RCC 7860 (cell line): Measurements from ENCODE around the gene PADI3.
A peak's percentile ranks its signal among the peaks of the same experiment; 100 is the strongest.

Experiments
- DNase-seq: peaks from one replicate; pipeline ENCODE4 v3.0.0-alpha.2; 2015; ENCODE audit warnings: low spot score
- FAIRE-seq: peaks from 2 replicates; lab custom pipeline; 2012; peaks lifted over from hg19 to GRCh38; lab: Jason Lieb, UNC

Gene PADI3

GRCh38 chr1:17214876-17215544 is 33.9 kb upstream of the PADI3 start:
- no peak for DNase-seq
- no peak for FAIRE-seq

- FAIRE-seq (peak; percentile 61), DNase-seq (peak; percentile 65)
Measured at GRCh38 chr1:17215545-17215890, 33.4 kb upstream of the PADI3 start.

- no peak for DNase-seq
- FAIRE-seq: no peak
Measured at GRCh38 chr1:17216078-17216477, 32.8 kb upstream of the PADI3 start.

- DNase-seq (no peak), FAIRE-seq (no peak)
Measured at GRCh38 chr1:17217607-17218006, 31.3 kb upstream of the PADI3 start.

GRCh38 chr1:17218939-17219338 is 30.0 kb upstream of the PADI3 start:
- no peak for FAIRE-seq
- DNase-seq: no peak

GRCh38 chr1:17220287-17220686 is 28.6 kb upstream of the PADI3 start:
- no peak for DNase-seq

GRCh38 chr1:17222557-17222956 is 26.3 kb upstream of the PADI3 start:
- DNase-seq (no peak), FAIRE-seq (no peak)

More at GRCh38 chr1:17220287-17220686, 28.6 kb upstream of the PADI3 start:
- no peak for FAIRE-seq

- no peak for DNase-seq
- FAIRE-seq: no peak
Measured at GRCh38 chr1:17224434-17224833, 24.5 kb upstream of the PADI3 start.

GRCh38 chr1:17225140-17225539 is 23.8 kb upstream of the PADI3 start:
- no peak for FAIRE-seq

GRCh38 chr1:17227358-17227915 is 21.5 kb upstream of the PADI3 start:
- no peak for DNase-seq
- no peak for FAIRE-seq

More at GRCh38 chr1:17225140-17225539, 23.8 kb upstream of the PADI3 start:
- no peak for DNase-seq

GRCh38 chr1:17228619-17229018 is 20.3 kb upstream of the PADI3 start:
- no peak for DNase-seq
- no peak for FAIRE-seq

- FAIRE-seq (no peak), DNase-seq (no peak)
Measured at GRCh38 chr1:17229379-17229778, 19.5 kb upstream of the PADI3 start.

- no peak for DNase-seq
- no peak for FAIRE-seq
Measured at GRCh38 chr1:17230106-17230505, 18.8 kb upstream of the PADI3 start.

- FAIRE-seq (no peak), DNase-seq (no peak)
Measured at GRCh38 chr1:17230671-17231310, 18.1 kb upstream of the PADI3 start.

- DNase-seq: peak; percentile 87
- FAIRE-seq: peak; percentile 95
Measured at GRCh38 chr1:17232759-17233661, 15.9 kb upstream of the PADI3 start.

GRCh38 chr1:17233675-17234320 is 15.1 kb upstream of the PADI3 start:
- DNase-seq (peak; percentile 99), FAIRE-seq (peak; percentile 98)

GRCh38 chr1:17234405-17234804 is 14.5 kb upstream of the PADI3 start:
- DNase-seq (no peak), FAIRE-seq (no peak)

- FAIRE-seq: no peak
- no peak for DNase-seq
Measured at GRCh38 chr1:17235135-17235885, 13.6 kb upstream of the PADI3 start.

- DNase-seq (peak; percentile 86), FAIRE-seq (peak; percentile 87)
Measured at GRCh38 chr1:17236779-17237560, 11.9 kb upstream of the PADI3 start.
